GM21381 (cell line): ENCODE results near the gene ATF7.

Experiments used
- ATAC-seq: cut with Tn5 transposase; IDR thresholded peaks from one replicate; pipeline ENCODE4 v1.9.1; 2021; ENCODE audit warnings: mild to moderate bottlenecking, moderate library complexity; ENCODE audit not compliant: unreplicated experiment

ATF7 gene

GRCh38 chr12:53504004-53504920, 121.9 kb downstream of the ATF7 start:
- no peak for ATAC-seq

- no peak for ATAC-seq
Observed at GRCh38 chr12:53502983-53503728, 123.0 kb downstream of the ATF7 start.

- no peak for ATAC-seq
Observed at GRCh38 chr12:53502331-53502730, 123.9 kb downstream of the ATF7 start.

- no peak for ATAC-seq
Observed at GRCh38 chr12:53501615-53502181, 124.5 kb downstream of the ATF7 start.

GRCh38 chr12:53500776-53501614, 125.2 kb downstream of the ATF7 start, which contains the start of gene TARBP2:
TSS of gene TARBP2 (plus strand) at chr12:53501283. CDS start at chr12:53501409, 126 bp downstream.
- ATAC-seq: peak; percentile 71

- no peak for ATAC-seq
Observed at GRCh38 chr12:53500142-53500775, 125.9 kb downstream of the ATF7 start.

GRCh38 chr12:53499266-53500141, 126.7 kb downstream of the ATF7 start, which contains the start of gene MAP3K12:
TSS of gene MAP3K12 (minus strand) at chr12:53499458. CDS start at chr12:53487391, 12,067 bp downstream.
- no peak for ATAC-seq

- no peak for ATAC-seq
Observed at GRCh38 chr12:53498235-53498630, 127.9 kb downstream of the ATF7 start.

- no peak for ATAC-seq
Observed at GRCh38 chr12:53497461-53497860, 128.7 kb downstream of the ATF7 start.

- no peak for ATAC-seq
Observed at GRCh38 chr12:53496752-53497032, 129.5 kb downstream of the ATF7 start.

- ATAC-seq: no peak
Observed at GRCh38 chr12:53495903-53496751, 130.1 kb downstream of the ATF7 start.

- ATAC-seq: no peak
Observed at GRCh38 chr12:53493610-53494391, 132.4 kb downstream of the ATF7 start.

- peak; percentile 86 for ATAC-seq
Observed at GRCh38 chr12:53492830-53493609, 133.2 kb downstream of the ATF7 start.

GRCh38 chr12:53492188-53492587, 134.0 kb downstream of the ATF7 start:
- ATAC-seq: no peak

- no peak for ATAC-seq
Observed at GRCh38 chr12:53489242-53489864, 136.8 kb downstream of the ATF7 start.

- ATAC-seq: no peak
Observed at GRCh38 chr12:53486736-53487487, 139.3 kb downstream of the ATF7 start.
